Left lobe of liver (tissue), 2 donors: Measurements from ENCODE around the gene SLC6A1. TPM values are rescaled to one million over a fixed set of nuclear protein-coding genes. Genes with fewer than 3 reads are reported as not detected.

ENCODE experiments used
- ATAC-seq: fragments of 200-7000 bp; cut with Tn5 transposase; one replicate; pipeline ENCODE4 v1.9.1; 2020; ENCODE audit warnings: mild to moderate bottlenecking, moderate library complexity
- DNase-seq: peaks from one replicate; pipeline ENCODE4 v3.0.0-alpha.2; 2020; ENCODE audit warnings: low spot score
- total RNA-seq: library from RNA; stranded (reverse); gene quantifications from one replicate; pipeline ENCODE4 v1.2.1, GENCODE V29; 2021
- donor health status: DM: no; HTN: no; CAD: no; lungs with moderate emphysema.
- donor health status: DM: no; HTN: yes; CAD: no.

SLC6A1 gene
- total RNA-seq, 1 donor from 2014 or later: 64.8 TPM

DNA sequence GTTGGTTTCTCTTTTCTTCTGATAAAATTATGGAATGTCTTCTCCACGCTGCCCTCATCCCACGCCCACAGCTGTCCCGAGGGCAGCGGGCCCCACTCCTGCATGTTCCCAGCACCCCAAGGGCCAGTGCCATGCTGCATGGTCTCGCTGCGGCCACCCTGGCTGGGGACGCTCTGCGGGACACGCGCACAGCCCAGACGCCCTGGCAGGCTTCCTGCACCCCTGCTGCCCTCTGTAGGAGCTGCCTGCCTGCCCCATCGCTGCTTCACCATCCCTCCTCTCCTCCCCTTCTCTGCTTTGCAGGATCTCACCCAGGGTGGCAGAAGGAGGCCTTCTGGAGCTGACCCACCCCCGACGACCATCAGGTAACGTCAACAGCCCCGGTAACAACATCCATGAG lies 22.8 kb downstream of the SLC6A1 start:
- DNase-seq: no peak

DNA sequence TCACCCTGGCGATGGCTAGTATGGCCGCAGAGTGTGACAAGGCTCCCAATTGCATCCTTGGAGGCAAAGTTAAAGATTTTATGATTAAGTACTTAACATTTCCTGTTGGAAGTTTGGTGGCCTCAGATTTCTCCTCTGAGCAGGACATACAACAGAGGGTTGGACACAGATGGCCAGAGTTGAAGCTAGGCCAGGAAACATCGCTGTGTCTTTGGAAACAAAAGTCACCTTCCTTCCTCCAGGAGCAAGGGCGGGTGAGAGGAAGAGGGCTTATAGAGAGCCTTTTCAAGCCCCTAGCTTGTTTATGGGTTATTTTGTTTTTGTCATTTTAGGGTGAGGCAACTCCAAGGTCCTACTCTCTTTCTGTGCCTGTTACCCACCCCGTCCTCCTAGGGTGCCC lies 24.2 kb downstream of the SLC6A1 start:
- DNase-seq (no peak), ATAC-seq (no peak)

More for the DNA sequence above, 22.8 kb downstream of the SLC6A1 start:
- no peak for ATAC-seq

DNA sequence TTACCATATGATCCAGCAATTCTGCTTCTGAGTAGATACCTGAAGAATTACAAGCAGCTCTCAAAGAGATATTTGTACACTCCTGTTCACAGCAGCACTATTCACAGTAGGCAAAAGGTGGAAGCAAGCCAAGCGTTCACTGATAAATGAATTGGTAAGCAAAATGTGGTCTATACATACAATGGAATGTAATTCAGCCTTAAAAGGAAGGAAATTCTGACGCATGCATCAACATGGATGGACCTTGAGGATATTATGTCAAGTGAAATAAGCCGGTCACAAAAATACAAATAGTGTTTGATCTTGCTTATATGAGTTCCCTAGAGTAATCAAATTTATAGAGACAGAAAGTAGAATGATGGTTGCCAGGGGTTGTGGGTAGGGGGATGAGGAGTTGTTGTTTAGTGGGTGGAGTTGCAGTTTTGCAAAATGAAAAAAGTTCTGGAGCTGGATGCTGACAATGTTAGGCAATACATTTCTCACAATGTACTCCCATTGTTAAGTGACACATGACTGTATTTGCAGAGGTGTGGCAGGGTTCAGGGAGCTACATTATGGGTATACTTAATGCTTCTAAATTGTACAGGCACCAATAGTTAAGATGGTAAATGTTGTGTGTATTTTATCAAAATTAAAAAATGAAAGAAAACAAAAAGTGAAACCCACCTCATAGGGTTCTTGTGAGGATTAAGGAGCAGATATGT lies 26.7 kb downstream of the SLC6A1 start:
- DNase-seq: no peak

GRCh38 chr3:11020764-11021163 lies 28.2 kb downstream of the SLC6A1 start:
- peak; percentile 66 for ATAC-seq
- peak; percentile 74 for DNase-seq

More for the DNA sequence above, 26.7 kb downstream of the SLC6A1 start:
- no peak for ATAC-seq

- ATAC-seq: peak; percentile 7
- DNase-seq: no peak
Observed at GRCh38 chr3:11021611-11022011, 29.1 kb downstream of the SLC6A1 start.

GRCh38 chr3:11022115-11022514 lies 29.6 kb downstream of the SLC6A1 start:
- peak; percentile 67 for ATAC-seq

DNA sequence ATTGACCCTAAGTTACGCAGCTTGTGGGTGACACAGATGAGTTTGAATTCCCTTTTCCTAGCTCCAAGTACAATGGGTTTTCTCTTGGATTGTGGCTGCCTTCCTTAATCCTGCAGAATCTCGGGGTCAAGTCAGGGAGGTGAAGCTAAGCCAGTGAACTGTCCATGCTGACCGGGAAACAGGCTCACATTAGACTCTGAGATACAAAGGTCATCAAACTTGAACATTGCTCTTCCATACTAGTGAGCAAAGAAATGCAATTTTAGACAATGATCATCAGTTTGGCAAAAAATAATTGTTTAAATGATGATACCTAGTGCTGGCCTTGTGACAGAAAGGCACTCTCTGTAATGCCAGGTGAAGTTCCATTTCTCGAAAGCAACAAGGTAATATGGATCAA lies 31.6 kb downstream of the SLC6A1 start:
- ATAC-seq: peak; percentile 55
- no peak for DNase-seq

More at GRCh38 chr3:11022115-11022514, 29.6 kb downstream of the SLC6A1 start:
- peak; percentile 85 for DNase-seq

- ATAC-seq: no peak
- DNase-seq: no peak
Observed at GRCh38 chr3:11029948-11030347, 37.4 kb downstream of the SLC6A1 start.

DNA sequence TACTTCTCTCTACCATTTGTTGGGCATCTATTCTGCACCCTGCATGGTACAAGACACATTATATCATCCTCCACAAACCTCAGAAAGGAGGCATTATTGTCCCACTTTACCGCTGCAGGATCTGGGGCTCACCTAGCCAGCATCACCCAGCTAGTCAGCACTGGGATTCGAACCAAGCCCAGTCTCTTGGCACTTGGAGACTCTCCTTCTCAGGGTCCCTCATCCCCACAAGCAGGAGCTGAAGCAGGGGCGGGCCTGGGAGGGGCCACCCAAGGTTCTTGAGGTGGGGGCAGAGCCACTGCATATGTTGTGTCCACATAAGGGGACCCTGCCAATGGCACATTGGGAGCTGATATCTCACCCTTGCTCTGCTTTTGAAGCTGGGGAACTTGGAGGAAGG lies 41.3 kb downstream of the SLC6A1 start:
- ATAC-seq (no peak), DNase-seq (no peak)

GRCh38 chr3:11034309-11034985 lies 41.9 kb downstream of the SLC6A1 start:
- DNase-seq: no peak
- no peak for ATAC-seq

DNA sequence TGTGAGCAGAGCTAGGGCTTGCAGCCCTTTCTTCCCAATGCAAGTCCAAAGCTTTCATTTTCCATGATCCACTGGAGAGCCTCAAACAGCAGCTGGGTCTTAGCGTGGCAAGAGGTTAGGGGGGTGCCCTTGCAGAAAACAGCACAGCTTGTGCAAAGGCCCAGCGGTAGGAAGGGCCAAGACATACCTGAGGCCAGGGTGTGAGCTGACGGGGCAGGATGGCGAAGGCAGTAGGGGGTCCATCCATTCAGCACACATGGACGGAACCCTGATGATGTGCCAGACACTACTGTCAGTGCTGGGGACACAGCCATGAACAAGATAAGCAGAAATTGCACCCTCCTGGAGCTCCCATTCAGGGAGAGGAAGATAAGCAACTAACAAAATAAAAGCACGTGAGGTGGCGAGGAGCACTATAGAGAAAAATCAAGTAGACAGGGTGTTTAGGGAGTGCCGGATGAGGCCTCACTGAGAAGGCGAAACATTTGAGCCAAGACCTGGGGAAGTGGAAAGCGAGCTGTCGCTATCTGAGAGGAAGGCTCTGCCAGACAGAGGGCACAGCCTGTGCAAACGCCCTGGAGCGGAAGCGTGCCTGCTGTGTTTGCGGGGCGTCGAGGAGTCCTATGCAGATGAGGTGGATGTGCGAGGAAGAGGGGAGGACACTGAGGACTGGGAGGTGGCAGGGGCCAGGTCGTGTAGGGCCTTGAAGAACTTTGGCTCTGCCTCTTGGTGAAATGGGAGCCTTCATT lies 43.4 kb downstream of the SLC6A1 start:
- peak; percentile 8 for ATAC-seq
- no peak for DNase-seq

DNA sequence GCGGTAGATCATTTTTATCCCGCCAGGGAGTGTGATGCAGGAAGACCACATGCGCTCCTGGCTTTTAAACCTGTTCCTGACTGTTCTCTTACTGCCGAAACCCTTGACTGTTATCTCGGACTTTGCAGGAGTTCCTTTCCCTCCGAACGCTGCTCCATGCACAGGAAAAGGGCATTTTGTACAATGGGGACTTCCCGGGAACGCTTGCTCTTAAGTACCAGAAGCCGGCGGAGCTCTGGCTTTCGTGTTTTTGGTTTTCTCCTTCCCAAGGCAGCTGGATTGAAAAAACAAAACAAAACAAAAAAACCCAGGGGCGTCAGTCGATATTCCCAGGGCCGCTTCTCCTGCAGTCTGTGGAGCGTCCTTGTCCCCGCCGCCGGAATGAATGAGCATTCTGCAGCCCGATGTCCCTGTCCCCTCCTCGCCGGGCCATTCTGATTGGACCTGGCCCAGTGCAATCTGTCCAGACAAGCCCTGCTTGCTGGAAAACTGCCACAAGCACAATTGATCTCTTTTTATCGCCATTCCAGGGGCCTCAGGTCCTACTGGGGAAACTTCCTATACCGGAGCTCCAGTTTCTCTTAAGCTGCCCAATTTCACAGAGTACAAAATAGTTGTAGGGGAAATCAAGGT lies 44.8 kb downstream of the SLC6A1 start:
- DNase-seq (no peak), ATAC-seq (peak; percentile 50)

- no peak for ATAC-seq
Observed at GRCh38 chr3:11037976-11038375, 45.4 kb downstream of the SLC6A1 start.

GRCh38 chr3:11045536-11045935 lies 53.0 kb downstream of the SLC6A1 start:
- ATAC-seq: no peak
- DNase-seq: no peak

More at GRCh38 chr3:11037976-11038375, 45.4 kb downstream of the SLC6A1 start:
- no peak for DNase-seq

DNA sequence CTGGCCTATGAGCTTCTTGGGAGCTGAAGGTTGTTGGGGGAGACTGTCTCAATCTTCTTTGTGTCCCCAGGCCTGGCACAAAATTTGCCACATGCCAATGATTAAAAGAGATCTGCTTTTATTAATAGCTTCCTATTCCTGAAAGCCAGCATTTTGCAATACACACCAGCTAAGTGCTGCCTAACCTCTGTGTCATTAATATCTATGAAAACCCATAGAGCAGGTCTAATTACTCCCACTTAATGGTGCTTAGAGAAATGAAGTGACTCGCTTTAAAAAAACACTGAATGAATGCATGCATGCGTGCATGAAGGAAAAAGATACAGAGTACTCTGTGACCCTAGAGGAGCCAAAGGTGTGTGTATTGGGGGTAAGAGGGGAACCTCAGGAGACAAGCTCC lies 55.0 kb downstream of the SLC6A1 start:
- no peak for ATAC-seq
- no peak for DNase-seq

DNA sequence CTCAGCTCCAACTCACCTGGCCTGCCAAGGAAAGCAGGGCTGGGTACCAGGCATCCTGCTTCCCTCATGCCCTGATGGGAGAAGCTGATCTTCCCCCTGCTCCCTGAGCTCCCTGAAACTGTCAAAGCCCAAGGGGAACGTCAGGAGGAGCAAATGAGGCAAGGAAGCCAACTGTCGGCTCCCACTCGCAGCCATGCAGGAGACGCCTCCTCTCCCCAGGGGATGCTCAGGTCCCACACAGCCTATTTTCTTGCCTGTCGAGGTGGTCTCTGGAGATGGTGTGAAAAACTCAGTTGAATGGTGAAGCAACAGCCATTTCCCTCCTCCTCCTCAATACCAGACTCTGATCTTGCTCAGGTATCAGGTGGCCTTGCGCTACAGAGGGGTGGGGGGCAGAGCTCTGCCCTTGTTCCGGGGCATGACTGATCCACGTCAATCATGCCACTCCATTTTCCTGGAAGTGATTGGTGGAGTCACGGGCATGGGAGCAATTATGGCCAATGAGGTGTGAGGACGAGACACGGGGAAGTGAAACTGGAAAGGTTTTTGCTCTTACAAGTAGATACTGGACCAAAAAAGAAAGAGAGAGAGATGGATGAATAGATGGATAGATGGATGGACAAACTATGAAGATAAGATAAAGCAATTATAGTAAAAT lies 58.2 kb downstream of the SLC6A1 start:
- no peak for ATAC-seq
- no peak for DNase-seq

DNA sequence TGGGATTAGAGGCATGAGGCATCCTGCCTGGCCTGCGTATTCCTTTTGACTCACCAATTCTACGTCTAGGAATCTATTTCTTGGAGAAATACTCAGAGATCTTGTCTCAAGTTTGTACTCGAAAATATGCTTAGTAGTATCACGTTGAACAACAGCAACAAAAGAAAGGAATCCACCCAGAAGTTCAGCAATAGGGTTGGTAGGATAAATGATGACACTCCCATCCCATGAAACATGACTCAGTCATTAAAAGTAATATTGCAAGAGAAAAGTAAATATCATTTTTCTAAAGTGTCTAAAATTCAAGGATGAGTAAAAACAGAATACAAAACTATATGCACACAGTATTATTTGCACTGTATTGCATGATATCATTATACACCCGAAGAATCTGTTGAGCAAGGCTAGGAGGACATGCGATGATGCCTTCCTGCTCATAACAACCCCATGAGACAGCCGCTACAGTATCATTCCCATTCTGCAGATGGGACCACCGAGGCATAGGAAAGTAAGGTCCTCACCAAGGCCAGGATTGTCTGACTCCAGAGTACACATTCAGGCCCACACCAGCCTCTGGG lies 61.5 kb downstream of the SLC6A1 start:
- DNase-seq (no peak), ATAC-seq (no peak)

DNA sequence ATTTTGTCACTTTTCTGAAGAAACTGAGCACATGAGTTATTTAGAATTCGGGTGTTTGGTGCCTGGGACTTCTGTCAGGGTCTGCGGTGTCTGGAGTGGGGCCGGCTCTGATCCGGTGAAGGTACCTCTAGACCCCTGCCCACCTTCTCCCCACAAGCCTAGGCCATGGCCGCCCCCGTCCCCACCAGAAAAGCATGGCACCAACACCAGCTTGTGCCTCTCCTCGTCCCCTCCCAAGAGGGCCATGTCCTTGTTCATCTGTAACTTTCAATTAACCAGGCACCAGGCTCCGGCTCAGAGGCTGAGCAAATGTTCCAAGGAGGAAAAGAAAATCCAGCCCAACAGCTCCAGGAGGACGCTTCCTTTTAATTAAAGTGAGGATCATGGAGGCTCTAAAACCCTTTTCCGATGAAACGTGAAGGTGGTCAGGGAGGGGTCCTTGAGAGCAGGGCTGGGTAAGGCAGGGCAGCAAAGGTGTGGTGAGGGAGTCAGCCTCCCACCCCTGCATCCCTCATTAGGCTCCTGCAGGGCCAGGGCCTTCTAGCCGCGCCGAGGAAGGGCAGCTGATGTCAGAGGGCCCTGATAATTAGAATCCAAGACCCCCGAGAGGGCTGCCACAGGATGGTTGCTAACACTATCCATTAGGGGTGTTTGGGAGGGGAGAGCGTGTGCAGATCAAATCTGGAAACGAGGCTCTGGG lies 62.3 kb downstream of the SLC6A1 start:
- ATAC-seq (no peak), DNase-seq (no peak)

- DNase-seq (no peak), ATAC-seq (no peak)
Observed at GRCh38 chr3:11055496-11055895, 62.9 kb downstream of the SLC6A1 start.
